Skin epidermis (tissue), 12 donors: ENCODE data around the gene PRR33.

Source experiments
- H3K27ac ChIP-seq, 21 experiments: fragments of 200-600 bp; sonication (generic) in 11 of 21; one replicate each; pipeline ENCODE4 v1.5.0; 2020; ENCODE audit warnings: mild to moderate bottlenecking in 3 of 21, inconsistent platforms in 2 of 21, moderate library complexity in 2 of 21
- H3K4me3 ChIP-seq, 7 experiments: fragments of 200-600 bp; sonication (generic) in 2 of 7; one replicate each; pipeline ENCODE4 v1.5.0; 2020; ENCODE audit warnings: inconsistent platforms in 2 of 7, mild to moderate bottlenecking in 2 of 7, moderate library complexity in 1 of 7

PRR33 gene

DNA sequence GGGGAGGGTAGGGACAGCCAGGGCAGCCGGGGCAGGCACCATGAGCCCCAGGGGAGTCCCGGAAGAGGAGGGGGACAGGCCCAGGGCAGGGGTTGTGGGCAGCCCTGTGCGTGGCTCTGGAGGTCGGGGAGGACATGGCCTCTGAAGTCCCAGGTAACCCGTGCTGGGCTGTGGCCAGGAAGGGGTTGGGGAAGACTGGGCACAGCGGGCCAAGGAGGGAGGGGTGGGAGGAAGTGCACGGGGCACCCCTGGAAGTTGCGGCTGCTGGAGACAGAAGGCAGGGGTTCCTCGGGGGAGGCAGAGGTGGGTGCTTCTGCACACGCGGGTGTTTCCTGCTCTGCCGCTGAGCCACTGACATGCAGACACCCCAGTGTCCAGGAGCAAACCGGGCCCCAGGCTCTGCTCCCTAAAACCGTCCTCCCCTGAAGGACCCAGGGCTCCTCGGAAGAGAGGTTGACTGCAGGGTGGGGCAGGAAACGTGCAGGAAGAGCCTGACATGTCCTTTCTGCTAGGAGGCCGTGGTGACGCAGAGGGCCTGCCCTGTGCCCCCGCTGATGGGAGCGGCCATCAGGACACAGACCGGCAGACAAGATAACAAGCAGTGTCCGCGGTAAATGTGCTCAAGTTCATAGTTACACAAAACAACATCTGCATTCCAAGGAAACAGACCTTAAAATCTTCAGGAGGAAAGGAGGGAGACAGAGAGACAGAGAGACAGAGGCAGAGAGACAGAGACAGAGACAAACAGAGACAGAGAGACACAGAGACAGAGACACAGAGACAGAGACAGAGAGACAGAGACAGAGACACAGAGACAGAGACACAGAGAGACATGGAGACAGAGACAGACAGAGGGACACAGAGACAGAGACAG, 47.2 kb downstream of the PRR33 start:
- H3K27ac ChIP-seq, result peak overlapping the region in 19 of 21 experiments; percentile 9 to 84 (median 63)
- no peak overlapping the region for H3K4me3 ChIP-seq

- Histone ChIP-seq H3K27ac (peak overlapping the region in 17 of 21 experiments; percentile 9 to 84 (median 65)), H3K4me3 (no peak overlapping the region)
These were observed 47.9 kb downstream of the PRR33 start for GRCh38 chr11:1843796-1844195.

DNA sequence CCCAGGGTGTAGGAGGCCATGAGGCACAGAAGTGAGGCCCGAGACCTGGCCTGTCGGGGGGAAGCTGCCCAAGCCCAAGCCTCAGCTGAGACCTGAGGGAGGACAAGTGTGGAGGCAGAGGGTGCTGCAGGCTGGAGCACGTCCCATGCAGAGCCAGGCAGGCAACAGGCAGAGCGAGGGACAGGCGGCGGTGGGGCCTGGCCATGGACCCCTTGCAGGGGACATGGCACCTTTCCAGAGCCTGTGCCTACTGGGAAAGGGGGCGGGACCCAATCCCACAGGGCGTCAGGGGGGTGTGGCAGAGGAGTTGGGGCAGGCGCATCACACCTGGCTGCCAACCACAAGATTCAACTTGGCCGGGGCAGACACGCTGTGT, 48.6 kb downstream of the PRR33 start:
- Histone ChIP-seq H3K4me3 (no peak overlapping the region), H3K27ac (peak overlapping the region in 3 of 21 experiments; percentile 0 to 72 (median 65))

- H3K27ac ChIP-seq, result peak overlapping the region in 3 of 21 experiments; percentile 0 to 72 (median 0)
- no peak overlapping the region for H3K4me3 ChIP-seq
These were observed 49.3 kb downstream of the PRR33 start for GRCh38 chr11:1842149-1843097.

- H3K4me3 ChIP-seq, result no peak overlapping the region
- H3K27ac ChIP-seq, result peak overlapping the region in 1 of 21 experiments; percentile 72
These were observed 50.1 kb downstream of the PRR33 start for GRCh38 chr11:1841511-1842148.

DNA sequence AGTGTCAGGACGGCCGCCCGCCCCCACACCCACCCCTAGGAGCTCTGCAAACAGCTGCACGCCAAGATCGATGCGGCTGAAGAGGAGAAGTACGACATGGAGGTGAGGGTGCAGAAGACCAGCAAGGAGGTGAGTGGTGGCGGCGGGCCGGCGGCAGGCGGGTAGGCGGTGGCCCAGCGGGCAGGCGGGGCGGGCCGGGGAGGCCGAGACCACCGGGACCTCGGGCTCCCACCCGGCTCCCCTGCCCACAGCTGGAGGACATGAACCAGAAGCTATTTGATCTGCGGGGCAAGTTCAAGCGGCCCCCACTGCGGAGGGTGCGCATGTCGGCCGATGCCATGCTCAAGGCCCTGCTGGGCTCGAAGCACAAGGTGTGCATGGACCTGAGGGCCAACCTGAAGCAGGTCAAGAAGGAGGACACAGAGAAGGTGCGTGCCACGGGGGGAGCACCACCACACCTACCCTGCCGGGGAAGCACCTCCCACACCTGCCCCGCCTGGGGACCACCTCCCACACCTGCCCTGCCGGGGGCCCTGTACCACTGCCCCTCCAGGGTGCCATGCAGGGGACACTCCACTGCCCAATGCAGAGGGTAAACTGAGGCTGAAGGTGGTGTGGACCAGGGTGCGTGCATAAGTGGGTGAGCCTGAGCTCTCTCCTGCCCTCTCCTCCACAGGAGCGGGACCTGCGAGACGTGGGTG, 50.8 kb downstream of the PRR33 start:
- H3K27ac ChIP-seq, result peak overlapping the region in 9 of 21 experiments; percentile 57 to 82 (median 70)
- peak overlapping the region in 1 of 7 experiments; percentile 10 for H3K4me3 ChIP-seq

- Histone ChIP-seq H3K4me3 (peak overlapping the region in 1 of 7 experiments; percentile 10), H3K27ac (peak overlapping the region in 17 of 21 experiments; percentile 6 to 82 (median 67))
These were observed 51.5 kb downstream of the PRR33 start for GRCh38 chr11:1839924-1840779.

GRCh38 chr11:1839204-1839923, 52.3 kb downstream of the PRR33 start:
- H3K4me3 ChIP-seq, result no peak overlapping the region
- peak overlapping the region in 16 of 21 experiments; percentile 6 to 82 (median 62) for H3K27ac ChIP-seq

GRCh38 chr11:1838426-1839144, 53.1 kb downstream of the PRR33 start, which contains the start of gene TNNI2:
Gene TNNI2, plus strand, starts transcription at chr11:1838981. Its CDS starts 716 bp downstream, at chr11:1839697.
- no peak within 1 kb of the TSS for H3K4me3 ChIP-seq
- peak within 1 kb of the TSS in 17 of 21 experiments; percentile 6 to 82 (median 58) for H3K27ac ChIP-seq
